ENCODE measurements around the gene CTBP2. TPM values are rescaled to one million over a fixed set of nuclear protein-coding genes. Genes with fewer than 3 reads are reported as not detected.

The CTBP2 gene
- total RNA-seq, 2 experiments from 2014 or later = 0.12 to 0.21 TPM

DNA sequence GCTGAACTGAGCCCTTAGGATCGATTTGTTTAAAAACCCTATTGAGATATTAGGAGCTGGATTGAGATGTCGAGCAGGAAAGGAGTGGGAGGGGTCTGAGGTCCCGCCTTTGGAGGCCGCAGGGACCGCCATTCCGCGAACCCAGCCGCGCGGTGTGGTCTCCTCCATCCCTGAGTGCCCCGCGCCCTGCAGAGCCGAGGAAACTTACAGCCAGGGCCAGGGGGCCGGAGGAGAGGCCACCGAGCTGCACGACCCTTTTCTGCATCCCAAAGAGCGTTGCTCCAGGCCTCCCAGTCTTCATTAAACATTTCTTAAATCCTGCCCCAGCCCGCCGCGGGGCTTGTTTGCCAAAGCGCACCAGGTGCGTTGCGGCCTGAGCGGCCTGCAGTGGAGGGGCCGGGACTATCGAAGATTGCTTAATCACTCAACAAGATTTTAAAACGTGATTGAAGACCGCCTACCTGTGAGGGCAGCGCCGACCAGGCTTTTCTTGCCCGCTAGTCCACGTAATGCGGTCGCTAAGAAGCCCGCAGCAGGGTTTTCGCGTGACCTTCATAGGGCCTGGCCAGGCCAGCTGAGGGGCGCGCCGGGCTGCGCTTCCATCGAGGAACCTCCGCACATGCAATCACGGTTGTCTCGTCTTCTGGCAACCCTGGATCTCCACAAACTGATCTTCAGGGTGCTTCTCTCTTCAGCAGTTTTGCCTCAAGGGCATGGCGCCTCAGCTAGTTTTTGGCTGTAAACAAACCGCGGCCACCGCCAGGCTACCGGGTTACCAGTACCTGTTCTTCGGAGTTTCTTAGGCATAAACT, 2.0 kb upstream of the CTBP2 start:
- Mint-ChIP-seq H3K4me3 (no peak overlapping the region), H3K27ac (no peak overlapping the region), H3K27me3 (peaks cover 23% of the 10 kb centered on the region), H3K4me1 (peaks cover 3% of the 10 kb centered on the region), H3K9me3 (ENCODE audit: low read depth) (no peaks in the 10 kb centered on the region), H3K36me3 (ENCODE audit: low read depth) (no peaks in the 10 kb centered on the region)
- ChIA-PET CTCF (interaction anchor here (0.6 to 1.5 kb wide), 3 partner anchors 14 to 689 kb away, joined by 3 to 4 read pairs (median 3); no protein-coding TSS in a partner anchor), POLR2A (no interaction called here)
- no peak for ATAC-seq
- intact Hi-C loops (cut with DNase I, micrococcal nuclease) = no loop called here
- DNase-seq = no peak

DNA sequence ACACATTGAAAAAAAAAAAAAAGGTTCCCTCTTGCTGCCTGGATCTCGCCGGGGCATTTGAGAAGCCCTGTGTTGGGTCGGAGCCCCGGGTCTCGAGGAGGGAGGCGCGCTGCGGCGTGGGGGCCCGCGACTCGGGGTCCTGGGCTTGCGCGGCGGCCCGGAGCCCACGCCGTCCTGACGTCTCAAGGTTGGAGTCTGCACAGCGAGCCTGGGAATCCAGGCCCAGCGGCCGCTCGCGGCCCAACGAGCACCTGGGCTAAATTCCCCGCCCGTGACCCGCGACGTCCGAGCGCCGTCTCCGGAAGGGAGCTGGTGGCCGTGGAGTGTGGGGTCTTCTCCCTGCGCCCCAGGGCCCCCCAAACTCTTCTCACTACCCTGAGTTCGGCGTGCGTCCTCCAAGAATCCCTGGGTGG, 1.4 kb upstream of the CTBP2 start:
- Mint-ChIP-seq H3K9me3 (ENCODE audit: low read depth) (no peaks in the 10 kb centered on the region), H3K4me3 (peak overlapping the region; percentile 28), H3K36me3 (ENCODE audit: low read depth) (no peaks in the 10 kb centered on the region), H3K27ac (no peak overlapping the region), H3K4me1 (peaks cover 3% of the 10 kb centered on the region), H3K27me3 (peaks cover 30% of the 10 kb centered on the region)
- intact Hi-C loops (cut with DNase I, micrococcal nuclease) = no loop called here
- ChIA-PET CTCF (interaction anchor here (0.6 to 1.5 kb wide), 2 partner anchors 13 to 690 kb away, joined by 3 to 4 read pairs; no protein-coding TSS in a partner anchor), POLR2A (no interaction called here)
- ATAC-seq (no peak), DNase-seq (no peak)

DNA sequence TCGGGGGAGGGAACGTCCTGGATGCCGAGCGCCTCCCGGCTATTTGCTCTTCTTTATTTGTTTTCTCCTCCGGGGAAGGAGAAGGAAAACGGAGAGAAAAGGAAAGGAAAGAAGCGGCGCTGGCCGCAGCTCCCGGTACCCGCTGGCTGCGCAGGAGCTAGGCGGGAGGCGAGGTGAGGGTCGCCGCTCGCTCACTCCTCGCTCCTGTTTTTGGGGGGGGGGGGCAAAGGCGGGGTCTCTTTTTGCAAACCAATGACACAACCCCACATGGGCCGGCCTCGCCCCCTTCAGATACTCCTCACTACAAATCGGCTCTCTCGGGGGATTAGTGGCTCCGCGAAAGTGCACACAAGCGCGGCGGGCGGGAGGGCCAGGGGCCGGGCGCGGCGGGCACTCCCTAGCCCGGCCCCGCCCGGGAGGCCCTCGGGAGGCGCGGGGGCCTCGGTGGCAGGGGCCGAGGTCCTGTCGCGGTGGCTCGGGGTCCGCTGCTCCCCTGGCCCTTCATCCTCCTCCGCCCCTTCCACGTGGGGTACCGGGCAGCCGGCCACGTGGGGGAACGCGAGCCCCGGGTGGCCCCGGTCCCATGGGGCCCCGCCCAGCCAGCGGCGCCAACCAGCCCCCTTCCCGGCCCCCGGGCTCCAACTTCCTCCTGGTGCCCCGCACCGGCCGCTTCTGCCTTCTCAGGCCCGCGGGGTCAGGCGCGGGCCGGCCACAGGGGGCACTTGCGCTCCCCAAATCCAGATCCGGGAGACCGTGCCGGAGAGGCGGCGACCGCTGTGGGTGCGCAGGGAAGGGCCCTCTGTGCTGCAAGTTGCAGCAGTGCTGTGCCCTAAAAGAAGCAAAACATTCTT, 718 bp upstream of the CTBP2 start:
- no peaks in the 10 kb centered on the region for H3K9me3 Mint-ChIP-seq (ENCODE audit: low read depth)
- peak; percentile 51 for DNase-seq
- peak overlapping the region; percentile 28 for H3K4me3 Mint-ChIP-seq
- ATAC-seq = peak; percentile 63
- no peak overlapping the region for H3K27ac Mint-ChIP-seq
- peaks cover 3% of the 10 kb centered on the region for H3K4me1 Mint-ChIP-seq
- ChIA-PET POLR2A (no interaction called here), CTCF (interaction anchor here (1.5 kb wide), 1 partner anchor 13 kb away, joined by 4 read pairs; no protein-coding TSS in a partner anchor)
- intact Hi-C loops (cut with DNase I, micrococcal nuclease) = no loop called here
- H3K27me3 Mint-ChIP-seq = peaks cover 33% of the 10 kb centered on the region
- no peaks in the 10 kb centered on the region for H3K36me3 Mint-ChIP-seq (ENCODE audit: low read depth)

DNA sequence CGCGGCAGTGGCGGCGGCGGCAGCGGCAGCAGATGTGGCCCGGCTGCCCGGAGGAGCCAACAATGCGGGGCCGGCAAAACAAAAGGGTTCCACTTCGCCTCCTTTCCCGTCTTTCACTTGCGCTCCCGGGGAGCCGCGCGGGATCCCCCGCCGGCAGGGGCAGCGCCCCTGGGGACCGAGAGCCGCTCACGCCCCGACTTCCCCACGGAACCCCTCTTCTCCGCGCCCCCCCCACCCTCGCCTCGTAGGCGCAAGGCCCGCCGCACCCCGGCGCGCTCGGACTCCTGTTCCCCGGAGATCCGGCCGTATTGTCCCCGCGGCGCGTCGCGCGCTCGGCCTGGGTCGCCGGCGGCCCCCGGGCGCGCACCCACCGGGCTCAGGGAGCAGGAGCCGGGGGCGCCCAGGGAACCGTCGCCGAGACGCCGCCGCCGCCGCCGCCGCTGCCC, 854 bp downstream of the CTBP2 start:
- peaks cover 42% of the 10 kb centered on the region for H3K27me3 Mint-ChIP-seq

DNA sequence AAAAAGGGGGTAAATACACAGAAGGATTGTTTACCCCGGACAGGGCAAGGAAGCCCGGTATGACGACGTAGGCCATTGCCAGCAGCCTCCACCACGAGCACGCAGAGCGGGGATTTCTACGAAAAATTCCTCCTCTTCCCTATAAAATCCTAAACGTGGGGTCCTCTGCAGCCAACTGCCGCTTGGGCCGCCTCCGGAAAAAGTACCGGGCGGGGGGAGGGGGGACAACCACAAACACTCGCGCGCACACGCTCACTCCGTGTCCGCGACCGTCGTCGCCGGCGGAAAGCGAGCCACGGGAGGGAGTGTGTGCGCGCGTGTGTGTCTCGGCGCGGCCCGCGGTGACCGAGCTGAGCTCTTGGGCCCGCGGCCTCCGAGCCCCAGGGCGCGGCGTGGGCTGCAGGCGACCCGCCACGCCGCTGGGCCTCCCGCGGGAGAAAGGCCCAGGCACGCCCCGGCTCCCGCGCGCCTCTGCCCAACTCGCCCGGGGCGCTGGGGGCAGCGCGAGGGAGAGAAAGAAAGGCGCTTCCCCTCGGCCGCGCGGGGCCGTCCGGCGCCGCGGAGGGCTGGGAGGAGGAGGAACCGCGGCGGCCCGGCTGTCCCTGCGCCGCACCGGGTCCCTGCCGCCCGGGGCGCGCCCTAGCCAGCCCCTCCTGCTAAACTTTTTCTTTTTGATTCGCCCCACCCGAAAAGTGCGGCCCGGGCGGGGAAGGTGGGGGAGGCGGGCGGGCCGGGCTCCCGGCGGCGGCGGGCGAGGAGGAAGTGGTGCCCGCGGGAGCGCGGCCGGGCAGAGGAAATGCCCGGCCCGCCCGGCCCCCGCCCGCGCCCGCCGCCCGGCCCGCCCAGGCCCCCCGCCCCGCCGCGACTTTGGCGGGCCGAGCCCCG, 1.5 kb downstream of the CTBP2 start:
- peaks cover 3% of the 10 kb centered on the region for H3K4me1 Mint-ChIP-seq
- peaks cover 45% of the 10 kb centered on the region for H3K27me3 Mint-ChIP-seq
- ATAC-seq (peak; percentile 28), DNase-seq (no peak)
- intact Hi-C loops (cut with DNase I, micrococcal nuclease) = no loop called here
- peak overlapping the region; percentile 54 for H3K4me3 Mint-ChIP-seq
- CTCF ChIA-PET = no interaction called here
- H3K9me3 Mint-ChIP-seq (ENCODE audit: low read depth) = no peaks in the 10 kb centered on the region
- no peak overlapping the region for H3K27ac Mint-ChIP-seq
- POLR2A ChIA-PET = no interaction called here
- no peaks in the 10 kb centered on the region for H3K36me3 Mint-ChIP-seq (ENCODE audit: low read depth)

More for the DNA sequence above, 854 bp downstream of the CTBP2 start:
- ATAC-seq (no peak), DNase-seq (no peak)
- Mint-ChIP-seq H3K9me3 (ENCODE audit: low read depth) (no peaks in the 10 kb centered on the region), H3K4me1 (peaks cover 3% of the 10 kb centered on the region), H3K4me3 (no peak overlapping the region), H3K27ac (no peak overlapping the region), H3K36me3 (ENCODE audit: low read depth) (no peaks in the 10 kb centered on the region)
- ChIA-PET POLR2A (no interaction called here), CTCF (no interaction called here)
- intact Hi-C loops (cut with DNase I, micrococcal nuclease) = no loop called here

DNA sequence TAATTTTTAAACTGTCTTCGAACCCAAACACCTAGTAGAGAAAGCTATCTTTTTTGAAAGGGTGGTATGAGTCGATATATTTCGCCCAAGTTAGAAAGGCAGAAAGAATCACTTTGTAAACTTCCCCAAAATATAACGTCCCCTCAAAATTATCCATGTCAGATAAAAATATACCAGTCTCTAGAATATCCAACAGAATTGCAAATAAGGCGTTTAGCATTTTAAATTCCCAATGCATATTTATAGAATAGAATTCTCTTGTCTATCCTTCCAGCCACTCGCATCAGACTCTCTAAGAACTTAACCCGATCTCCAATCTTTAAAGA, 2.1 kb downstream of the CTBP2 start:
- Mint-ChIP-seq H3K4me3 (peak overlapping the region; percentile 54), H3K36me3 (ENCODE audit: low read depth) (no peaks in the 10 kb centered on the region)
- CTCF ChIA-PET = no interaction called here

DNA sequence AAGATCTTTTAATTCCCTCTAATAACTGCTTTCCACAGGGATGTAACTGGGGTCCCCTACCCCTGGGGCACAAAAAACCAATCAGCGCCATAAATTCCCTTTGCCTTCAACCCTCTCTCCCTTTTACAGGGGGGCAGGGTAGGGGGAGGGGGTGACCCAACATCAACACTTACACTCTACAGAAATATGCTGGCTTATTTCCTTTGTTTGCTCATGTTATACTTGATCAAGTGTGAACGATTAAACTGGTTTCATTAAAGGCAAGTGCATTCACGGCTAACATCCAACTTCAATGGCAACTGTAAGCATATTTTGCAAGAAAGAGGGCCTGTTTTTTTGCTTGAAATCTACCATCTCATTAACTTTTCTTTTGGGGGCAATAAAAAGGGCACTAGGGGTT, 2.9 kb downstream of the CTBP2 start:
- POLR2A ChIA-PET = no interaction called here
- H3K27ac Mint-ChIP-seq = no peak overlapping the region
- CTCF ChIA-PET = no interaction called here
- no peak overlapping the region for H3K4me3 Mint-ChIP-seq
- intact Hi-C loops (cut with DNase I, micrococcal nuclease) = no loop called here
- DNase-seq = no peak
- H3K36me3 Mint-ChIP-seq (ENCODE audit: low read depth) = no peaks in the 10 kb centered on the region
- H3K27me3 Mint-ChIP-seq = peaks cover 50% of the 10 kb centered on the region
- H3K9me3 Mint-ChIP-seq (ENCODE audit: low read depth) = no peaks in the 10 kb centered on the region
- ATAC-seq = no peak
- H3K4me1 Mint-ChIP-seq = peaks cover 3% of the 10 kb centered on the region

More for the DNA sequence above, 2.1 kb downstream of the CTBP2 start:
- DNase-seq (no peak), ATAC-seq (no peak)
- Mint-ChIP-seq H3K4me1 (peaks cover 3% of the 10 kb centered on the region), H3K27me3 (peaks cover 50% of the 10 kb centered on the region), H3K27ac (no peak overlapping the region), H3K9me3 (ENCODE audit: low read depth) (no peaks in the 10 kb centered on the region)
- POLR2A ChIA-PET = no interaction called here
- intact Hi-C loops (cut with DNase I, micrococcal nuclease) = no loop called here

DNA sequence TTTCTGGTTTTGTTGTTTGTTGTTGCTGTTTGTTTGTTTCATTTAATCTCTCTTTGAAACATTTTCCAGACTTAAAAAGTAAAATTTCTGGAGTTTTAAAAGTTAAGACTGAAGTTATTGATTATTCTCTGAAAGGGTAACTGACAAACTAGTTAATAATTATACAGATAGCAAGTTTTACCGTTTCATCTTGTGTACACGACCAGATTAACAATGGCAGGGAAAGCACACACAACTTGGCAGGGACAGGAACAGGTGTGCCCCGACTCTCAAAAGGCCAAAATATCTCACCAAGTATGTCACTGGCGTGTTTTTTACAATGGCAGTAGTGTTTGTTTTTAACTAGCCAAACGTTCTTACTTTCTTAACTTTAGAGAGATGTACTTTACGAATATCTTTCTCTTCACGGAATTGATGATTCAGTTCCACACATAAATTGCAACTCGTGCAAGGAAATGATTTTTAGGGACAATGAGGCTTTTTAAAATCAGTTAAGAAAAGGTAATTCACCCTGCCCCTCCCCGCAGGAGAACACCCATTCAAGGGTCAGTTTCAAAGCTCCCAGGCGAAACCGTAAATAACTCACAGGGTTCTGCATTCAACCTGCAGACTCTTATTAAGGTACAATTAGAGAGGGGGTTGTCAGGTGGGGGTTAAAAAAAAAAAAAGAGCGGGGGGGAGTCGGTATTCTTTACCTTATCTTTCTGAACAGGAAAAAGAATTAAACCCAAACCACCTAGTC, 3.5 kb downstream of the CTBP2 start:
- H3K4me1 Mint-ChIP-seq = peaks cover 3% of the 10 kb centered on the region
- H3K27me3 Mint-ChIP-seq = peaks cover 51% of the 10 kb centered on the region
- H3K36me3 Mint-ChIP-seq (ENCODE audit: low read depth) = no peaks in the 10 kb centered on the region
- DNase-seq (no peak), ATAC-seq (no peak)
- no peaks in the 10 kb centered on the region for H3K9me3 Mint-ChIP-seq (ENCODE audit: low read depth)
- ChIA-PET POLR2A (no interaction called here), CTCF (no interaction called here)
- intact Hi-C loops (cut with DNase I, micrococcal nuclease) = no loop called here
- no peak overlapping the region for H3K27ac Mint-ChIP-seq
- no peak overlapping the region for H3K4me3 Mint-ChIP-seq

DNA sequence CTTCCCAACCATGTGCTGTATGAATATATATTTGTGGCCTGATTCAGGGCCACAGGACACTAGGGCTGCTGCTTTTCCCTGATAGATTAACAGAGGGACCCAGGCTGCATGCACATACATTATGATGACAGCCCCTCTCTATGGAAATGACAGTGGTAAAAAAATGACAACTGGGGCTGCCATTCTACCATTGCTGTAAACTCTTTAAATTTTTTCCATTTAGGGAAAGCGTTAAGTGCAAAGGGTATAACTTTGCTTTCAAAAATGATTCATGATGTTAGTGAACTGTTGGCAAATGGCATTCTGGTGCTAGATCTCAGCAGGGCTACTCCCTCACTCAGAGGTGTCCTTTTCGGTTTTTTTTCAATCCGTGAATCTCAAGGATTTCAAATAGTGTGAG, 4.2 kb downstream of the CTBP2 start:
- Mint-ChIP-seq H3K9me3 (ENCODE audit: low read depth) (no peaks in the 10 kb centered on the region), H3K27ac (no peak overlapping the region), H3K4me1 (peaks cover 3% of the 10 kb centered on the region), H3K36me3 (ENCODE audit: low read depth) (no peaks in the 10 kb centered on the region), H3K4me3 (no peak overlapping the region), H3K27me3 (peaks cover 52% of the 10 kb centered on the region)
- DNase-seq (no peak), ATAC-seq (no peak)
- ChIA-PET CTCF (no interaction called here), POLR2A (no interaction called here)
- intact Hi-C loops (cut with DNase I, micrococcal nuclease) = no loop called here

DNA sequence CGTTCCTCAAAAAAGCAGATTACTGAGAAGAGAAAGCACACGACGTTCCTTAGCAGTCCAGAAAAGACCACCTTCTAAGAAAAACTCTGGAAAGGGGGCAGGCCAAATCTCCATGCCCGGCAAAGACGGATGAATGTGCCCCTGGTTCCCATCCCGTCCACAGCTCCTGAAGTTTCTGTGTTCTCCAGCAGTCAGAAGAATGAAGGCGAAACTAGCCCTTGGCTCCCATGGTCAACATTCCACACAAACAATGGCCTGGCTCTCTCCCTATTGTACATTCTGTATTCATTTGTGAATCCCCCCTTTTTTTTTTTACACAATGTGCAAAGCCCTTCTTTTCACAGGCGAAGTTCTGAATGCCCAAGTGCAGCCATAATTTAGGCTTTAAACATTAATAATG, 5.3 kb downstream of the CTBP2 start:
- H3K36me3 Mint-ChIP-seq (ENCODE audit: low read depth) = no peaks in the 10 kb centered on the region
- no peak for DNase-seq
- no peak for ATAC-seq
- peaks cover 58% of the 10 kb centered on the region for H3K27me3 Mint-ChIP-seq
- ChIA-PET CTCF (no interaction called here), POLR2A (no interaction called here)
- no peaks in the 10 kb centered on the region for H3K9me3 Mint-ChIP-seq (ENCODE audit: low read depth)
- no peak overlapping the region for H3K4me3 Mint-ChIP-seq
- H3K4me1 Mint-ChIP-seq = peaks cover 3% of the 10 kb centered on the region
- H3K27ac Mint-ChIP-seq = no peak overlapping the region
- intact Hi-C loops (cut with DNase I, micrococcal nuclease) = no loop called here

DNA sequence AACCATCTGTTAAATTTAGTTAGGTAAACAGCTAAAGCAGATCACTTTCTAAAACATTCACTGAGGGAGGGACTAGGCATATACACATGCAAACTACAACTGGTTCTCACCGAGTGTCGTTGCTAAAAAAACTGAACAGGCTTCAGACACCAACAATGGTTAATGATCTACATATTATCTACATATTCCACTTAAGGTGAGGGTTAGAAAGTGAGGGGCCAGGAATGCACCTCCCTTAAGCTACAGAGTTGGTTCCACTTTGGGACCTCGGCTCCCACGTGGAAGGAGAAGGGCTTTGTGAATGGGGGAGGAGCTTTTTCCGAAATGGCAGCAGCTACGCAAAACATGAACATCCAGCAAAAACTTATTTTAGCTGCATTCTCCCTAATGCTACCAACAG, 5.8 kb downstream of the CTBP2 start:
- ATAC-seq (no peak), DNase-seq (no peak)
- H3K27ac Mint-ChIP-seq = no peak overlapping the region
- POLR2A ChIA-PET = no interaction called here
- peaks cover 63% of the 10 kb centered on the region for H3K27me3 Mint-ChIP-seq
- CTCF ChIA-PET = no interaction called here
- H3K4me3 Mint-ChIP-seq = no peak overlapping the region
- H3K36me3 Mint-ChIP-seq (ENCODE audit: low read depth) = no peaks in the 10 kb centered on the region
- H3K4me1 Mint-ChIP-seq = peaks cover 3% of the 10 kb centered on the region
- intact Hi-C loops (cut with DNase I, micrococcal nuclease) = no loop called here
- no peaks in the 10 kb centered on the region for H3K9me3 Mint-ChIP-seq (ENCODE audit: low read depth)
